ENCODE results near the gene PMVK. TPM values are rescaled to one million over a fixed set of nuclear protein-coding genes. Genes with fewer than 3 reads are reported as not detected.

Gene PMVK
- polyA plus RNA-seq, 10 donors, result 21.6 to 35.4 (median 26.8) TPM

DNA sequence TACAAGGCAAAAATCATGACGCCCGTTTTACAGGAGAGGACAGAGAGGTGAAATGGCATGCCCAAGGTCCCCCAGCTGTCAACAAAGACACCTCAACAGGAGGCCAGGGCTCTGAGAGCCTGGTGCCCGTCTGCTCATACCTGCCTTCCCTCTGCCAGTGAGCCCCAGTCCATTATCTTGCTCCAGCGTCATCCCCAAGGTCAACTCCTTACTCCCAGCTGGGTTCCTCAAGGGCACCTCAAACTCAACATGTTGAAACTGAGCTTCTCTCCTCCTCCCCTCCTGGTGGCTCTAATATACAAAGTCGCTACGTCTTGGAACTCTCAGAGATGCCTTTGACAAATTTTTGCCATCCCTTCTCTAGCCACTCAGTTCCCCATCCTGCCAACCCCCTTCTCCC is 16.1 kb upstream of the PMVK start:
- no peak for DNase-seq

DNA sequence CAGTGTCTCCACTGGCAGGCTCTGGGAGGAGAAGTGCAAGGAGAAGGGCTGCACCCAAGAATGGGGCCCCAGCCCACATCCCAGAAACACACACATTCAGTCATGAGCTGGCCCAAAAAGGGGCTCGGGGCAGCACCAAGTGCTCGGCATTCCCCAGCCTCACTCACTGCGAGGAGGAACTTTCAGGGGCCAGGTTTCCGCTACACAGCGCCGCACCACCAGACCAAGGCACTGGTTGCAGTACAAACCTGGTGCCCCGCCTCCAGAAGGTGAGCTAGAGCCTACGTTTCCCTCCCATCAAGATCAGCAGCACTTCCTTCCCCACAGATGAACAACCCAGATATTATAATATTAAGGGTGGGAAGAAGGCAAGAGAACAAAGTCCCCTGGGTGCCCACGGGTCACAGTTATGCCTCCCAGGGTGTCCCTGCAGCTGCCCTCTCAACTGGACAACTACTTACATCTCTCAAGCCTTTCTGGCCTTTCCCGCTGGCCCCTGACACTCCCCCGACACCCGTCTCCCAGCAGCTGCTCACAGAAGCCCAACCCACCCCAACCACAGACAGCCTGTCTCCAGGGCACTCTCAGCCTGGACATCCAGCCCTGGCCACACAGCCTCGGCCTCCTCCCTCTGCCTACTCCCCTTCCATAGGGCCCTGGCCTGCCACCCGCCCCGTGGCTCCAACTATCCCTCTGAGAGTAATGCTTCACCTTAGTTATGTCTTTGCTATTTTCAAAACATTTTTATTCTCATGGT is 15.6 kb upstream of the PMVK start:
- DNase-seq, result no peak

DNA sequence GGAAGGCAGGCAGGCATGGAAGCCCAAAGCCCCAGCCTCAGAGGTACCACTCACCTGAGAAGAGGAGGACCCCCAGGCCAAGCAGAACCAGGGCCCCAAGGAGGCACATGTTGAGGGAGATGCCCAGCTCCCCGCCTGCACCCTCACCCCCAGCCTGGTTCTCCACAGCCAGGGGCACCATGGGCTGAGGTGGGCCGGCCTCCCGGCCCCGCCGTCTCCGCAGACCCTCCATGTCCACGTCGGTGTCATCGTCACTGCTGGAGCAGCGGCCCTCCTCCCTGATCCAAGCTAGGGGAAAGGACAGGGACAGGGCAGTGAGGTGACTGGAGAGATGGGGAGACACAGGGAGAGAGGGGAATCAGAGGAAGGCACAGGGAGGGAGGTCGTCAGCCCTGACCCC is 11.6 kb upstream of the PMVK start:
- DNase-seq, result no peak

DNA sequence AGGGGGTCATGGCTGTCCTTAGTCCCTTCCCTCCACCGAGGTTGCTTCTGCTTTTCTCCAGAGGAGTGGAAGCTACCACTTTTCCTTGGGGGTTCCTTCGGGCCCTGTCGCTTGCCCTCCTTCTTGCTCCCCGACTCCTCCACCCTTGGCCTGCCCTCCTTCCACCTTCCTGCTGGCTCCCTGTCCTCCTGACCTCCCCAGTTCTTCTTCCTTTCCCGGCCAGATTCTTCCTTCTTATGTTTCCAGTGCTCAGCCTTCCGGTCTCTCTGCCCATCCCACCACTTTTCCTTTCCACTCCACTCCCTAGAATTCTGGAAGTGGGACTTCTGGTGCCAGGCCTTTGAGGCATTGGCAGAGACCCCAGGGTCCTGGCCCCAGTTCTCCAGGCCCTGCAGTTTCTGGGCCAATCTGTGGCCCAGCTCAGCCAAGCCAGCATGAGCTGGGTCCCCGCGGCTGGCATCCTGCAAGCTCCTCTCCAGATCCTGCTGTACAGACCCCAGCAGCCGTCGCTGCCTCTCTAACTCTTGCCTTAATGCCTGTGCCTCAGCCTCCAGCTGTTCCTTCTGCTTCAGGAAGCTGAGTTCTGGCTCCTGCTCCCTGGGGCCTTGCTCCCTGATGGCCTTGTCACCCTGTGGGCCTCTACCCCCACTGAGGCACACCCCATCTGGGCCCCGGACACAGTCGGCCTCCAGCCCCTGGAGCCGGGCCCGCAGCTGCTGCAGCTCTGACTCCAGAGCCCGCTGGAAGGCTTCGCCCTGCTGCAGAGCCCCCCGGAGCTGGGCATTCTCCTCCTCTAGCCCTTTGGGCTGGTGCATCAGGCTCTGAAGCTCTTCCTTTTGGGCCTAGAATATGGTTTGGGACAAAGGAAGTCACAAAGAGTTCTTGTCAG is 9.7 kb upstream of the PMVK start:
- no peak for DNase-seq

DNA sequence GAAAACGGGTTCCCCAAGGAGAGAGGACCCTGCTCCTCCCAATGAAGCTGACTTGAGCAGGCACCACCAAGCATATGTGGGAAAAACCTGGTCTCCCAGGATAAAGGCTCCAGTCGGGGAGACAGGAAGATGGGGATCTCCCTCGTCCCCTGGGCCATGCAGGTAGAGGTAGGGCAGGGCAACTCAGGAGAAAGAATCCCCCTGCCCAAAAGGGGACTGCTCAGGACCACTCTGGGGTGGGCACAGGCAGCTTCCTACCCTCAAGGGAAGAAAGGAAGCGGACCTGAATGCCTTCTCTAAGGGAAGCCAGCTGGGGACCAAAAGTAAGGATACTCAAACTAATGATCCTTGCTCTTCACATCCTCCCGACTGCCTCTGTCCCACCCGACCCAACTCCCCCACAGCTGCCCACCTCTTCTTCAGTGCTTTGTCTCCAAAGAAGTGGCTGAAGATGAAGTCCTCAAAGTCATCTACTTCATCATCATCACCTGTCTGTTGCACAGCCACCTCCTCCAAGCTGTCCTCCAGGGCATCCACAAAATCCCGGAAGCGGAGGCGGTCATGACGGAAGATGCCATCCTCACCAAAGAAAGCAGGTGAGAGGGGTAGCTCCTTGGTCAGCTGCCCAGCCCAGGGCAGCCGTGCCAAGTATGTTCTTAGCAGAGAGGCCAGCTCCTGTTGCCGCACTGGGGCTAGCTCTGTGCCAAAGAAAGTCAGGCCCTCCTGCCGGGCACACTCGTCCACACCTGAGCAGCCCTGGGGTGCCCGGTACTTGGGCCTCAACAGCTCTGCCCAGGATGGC is 8.8 kb upstream of the PMVK start:
- no peak for DNase-seq

DNA sequence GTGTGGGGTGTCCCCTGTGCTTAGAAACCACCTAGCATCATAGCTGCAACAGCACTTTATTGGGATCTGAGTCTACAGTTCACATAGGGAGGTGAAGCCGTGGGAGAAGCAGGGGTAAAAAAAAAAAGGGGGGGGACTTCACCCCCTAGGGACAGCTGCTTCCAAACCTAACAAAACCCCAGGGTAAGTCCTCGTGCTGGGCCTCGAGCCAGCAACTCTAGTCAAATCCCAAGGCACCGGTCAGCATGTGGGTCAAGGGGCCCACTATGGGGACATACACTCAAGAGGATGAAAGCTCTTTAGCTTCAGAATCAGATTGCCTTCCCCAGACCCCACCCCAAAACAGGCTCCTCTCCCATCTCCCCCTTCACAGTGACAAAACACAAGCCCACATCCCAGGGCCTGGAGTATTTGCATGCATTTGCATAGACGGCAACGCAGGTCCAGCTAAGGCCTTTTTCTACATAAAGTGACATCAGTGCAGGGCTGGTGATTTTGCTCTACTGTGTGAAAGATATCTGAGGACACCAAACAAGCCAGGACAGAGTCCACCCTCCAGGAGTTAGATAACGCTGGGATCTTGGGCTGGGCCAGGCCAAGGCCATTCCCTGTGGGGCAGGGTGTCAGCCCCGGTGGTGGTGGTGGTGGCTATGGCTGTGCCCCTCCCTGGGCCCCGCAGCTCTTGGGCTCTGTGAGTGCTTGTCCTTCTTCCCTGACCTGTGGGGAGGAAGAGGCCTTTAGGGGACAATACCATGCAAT is 8.1 kb upstream of the PMVK start:
- DNase-seq, result no peak

DNA sequence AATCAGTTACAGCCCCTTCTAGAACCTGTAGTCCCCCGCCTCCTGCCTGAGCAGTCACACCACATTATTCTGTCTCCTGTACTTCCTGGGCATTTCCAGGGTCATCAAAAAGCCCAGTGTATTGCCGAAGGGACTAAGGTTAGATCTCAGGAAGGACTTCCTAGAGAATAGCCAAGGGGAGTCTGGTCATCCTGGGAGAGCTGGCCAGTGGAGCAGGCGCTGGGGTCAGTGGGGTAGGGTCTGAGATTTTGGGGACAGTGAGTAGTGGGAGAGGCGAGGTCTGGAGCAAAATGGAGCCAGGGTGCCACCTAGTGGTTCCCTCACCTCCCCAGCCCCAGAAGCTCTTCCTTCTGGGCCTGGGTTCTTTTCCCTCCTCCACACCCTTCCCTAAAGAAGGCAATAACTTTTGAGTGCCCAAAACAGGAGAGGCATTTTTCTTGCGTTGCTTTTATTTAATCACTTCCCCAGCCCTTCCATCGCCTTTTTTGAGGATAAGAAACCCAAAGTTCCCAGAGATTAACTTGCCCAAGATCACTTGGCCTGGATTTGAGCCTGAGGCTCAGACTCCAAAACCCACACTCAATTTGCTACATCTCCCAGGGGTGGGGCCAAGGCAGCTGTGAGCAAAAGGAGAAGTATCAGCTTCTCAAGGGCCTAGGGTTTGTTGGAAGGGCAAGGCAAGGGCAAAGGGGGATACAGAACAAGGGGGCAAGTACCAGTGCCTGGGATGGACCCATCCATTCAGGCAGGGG is 7.3 kb upstream of the PMVK start:
- DNase-seq, result peak in 2 of 3 donors; percentile 42 to 65

DNA sequence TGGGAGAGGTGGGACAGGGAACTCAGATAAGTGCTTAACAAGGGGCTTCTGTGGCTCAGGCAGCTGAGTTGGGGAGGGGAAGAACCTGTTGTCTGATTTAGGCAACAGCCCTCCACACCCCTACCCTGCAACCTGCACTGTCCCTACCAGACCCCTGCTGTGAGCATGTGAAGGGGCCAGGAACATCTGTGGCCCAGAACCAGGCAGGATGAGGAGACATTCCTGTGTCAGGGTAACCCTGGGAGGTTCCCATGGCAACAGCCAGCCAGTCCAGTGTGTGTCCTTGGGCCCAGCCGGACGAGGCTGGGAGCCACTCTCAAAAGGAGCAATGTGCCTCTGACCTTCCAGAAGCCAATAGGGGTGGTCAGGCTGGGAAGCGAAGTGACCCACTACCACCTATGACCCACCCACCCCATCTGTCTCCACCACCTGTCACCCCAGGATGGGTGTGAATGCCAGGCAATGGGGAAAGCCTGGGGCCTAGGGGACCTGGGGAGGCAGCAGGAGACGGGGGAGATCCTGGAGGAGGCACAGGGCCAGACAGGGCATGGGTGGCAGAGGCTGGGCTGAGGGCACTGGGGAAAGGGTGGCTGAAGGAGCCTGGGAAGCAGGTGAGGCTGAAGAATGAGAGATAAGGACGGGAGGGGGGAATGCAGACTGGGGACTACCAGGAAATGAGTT is 5.0 kb upstream of the PMVK start:
- DNase-seq, result no peak

DNA sequence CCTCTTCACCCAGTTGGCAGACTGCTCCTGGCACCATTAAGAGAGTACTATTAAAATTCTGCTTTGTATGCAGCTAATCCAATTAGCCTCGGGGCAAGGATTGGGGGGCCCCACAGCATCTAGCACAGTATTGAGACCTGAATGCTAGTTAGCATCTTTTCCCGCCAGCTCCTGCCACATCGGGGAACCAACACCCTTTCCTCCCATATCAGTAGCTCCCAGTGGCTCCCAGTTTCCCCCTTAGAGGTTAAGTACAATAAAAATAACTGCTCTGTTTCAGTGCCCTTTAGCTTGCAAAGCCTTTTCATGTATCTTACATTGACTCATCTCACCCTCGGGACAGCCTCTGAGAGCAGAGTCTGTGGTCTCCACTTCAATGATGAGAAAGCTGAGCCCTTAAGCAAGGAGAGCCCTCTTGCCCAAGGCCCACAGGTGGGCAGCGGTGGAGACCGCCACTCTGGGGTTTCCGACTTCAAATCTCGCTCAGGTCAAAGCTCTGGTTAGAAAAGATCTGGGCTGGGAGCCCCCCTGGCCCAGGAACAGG is 4.2 kb upstream of the PMVK start:
- no peak for DNase-seq

DNA sequence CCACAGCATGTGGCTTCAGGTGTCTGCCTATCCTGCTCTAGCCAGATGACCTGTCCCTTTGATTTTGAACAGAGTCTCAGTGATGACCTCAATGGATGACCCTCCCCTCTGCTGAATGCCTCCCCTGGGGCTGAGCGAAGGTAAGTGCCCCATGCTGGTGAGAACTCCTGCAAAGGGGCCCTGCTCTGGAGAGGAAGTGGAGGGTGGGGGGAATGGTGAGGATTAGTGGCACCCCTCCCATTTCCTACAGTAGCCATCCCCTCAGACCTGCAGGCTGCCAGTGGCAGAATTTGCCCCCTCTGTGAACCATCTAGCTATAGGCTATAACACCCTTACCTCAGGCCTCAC is 3.7 kb upstream of the PMVK start:
- no peak for DNase-seq

DNA sequence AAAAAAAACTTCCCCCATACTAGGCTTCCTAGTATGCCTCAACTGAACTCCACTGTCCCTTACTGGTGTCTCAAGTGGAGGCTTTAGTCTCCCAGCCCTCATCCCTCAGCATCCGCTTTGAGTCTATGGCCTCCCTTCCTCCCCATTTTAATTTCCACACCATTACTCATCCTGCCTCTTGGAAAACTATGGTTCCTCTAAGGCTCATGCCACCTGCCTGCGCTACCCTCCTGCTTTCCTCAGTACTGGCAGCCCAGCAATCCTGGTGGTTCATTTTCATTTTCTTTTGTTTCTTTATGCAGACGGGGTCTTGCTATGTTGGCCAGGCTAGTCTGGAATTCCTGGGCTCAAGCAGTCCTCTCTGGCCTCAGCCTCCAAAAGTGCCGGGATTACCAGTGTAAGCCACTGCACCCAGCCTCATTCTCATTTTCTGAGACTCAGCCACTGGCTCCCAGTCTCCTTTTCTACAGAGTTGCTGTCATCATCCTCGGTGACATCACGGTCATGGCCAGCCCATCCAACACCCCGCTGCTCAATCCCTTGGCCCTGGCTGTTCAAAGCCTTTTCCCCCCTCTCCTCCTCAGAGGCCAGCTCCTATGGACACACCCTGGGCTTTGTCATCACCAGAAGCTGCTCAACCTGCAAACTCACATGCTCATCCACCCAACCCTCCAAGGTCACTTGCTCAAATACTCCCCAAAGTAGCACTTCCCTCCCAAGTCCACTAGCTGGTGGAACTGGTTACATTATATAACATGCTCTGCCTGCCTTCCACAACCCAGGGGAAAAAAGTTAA is 2.3 kb upstream of the PMVK start:
- DNase-seq, result no peak

DNA sequence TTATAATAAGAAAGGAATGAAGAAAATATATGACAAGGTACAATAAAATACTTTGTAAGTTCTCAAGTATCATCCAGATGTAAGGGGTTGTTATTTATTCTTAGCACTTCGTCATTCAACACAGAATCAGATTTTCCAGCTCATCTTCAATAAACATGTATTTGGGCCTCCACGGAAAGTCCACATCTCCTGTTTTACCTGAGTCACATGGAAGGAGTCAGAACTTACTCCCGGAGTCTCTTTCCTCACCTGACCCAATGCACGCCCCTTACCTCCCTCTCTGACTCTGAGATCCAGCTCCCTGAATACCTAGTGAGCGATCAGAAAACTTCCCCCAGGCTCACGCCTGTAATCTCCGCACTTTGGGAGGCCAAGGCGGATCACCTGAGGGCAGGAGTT is 1.5 kb upstream of the PMVK start:
- no peak for DNase-seq

DNA sequence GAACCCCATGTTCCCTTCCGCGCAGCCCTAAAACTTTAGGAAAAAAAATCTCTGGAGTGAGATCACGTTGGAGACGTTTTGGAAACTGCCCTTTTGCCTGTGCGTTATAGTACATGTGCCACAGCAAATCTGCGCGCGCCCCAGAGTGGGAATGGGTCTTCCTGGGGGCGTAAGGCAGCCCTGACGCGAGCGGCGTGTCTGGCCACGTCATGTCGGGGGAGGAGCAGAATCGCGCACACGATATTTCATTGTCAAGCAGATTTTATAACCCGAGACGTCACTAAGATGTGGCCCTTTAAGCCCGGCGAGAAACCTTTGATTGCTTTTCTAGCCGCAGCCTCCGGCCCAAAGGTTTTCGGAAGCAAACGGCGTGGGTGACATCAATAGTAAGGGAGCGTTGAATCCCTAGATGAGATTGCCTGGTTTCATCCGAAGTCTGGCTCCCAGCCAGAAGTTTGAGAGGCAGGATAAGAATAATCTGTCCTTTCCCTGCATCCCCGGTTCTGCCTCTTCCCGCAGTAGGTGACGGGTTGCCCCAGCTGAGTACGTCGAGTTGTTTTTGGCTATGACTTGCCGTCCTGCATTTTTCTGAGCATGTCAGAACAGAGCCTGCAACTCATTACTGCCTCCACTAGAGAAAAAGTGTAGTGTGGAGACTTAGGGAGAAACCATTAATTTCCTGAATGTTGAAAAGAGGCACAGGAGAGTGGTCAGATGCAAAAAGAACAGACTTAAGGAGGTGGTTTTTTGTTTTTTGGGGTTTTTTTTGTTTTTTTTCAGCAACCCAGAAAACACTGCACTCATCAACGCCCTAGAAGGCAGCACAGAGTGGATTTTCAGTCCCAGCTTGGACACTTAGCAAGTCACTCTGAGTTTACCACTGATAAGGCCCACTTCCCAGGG is 817 bp upstream of the PMVK start:
- DNase-seq, result peak; percentile 95 to 99 (median 97)

DNA sequence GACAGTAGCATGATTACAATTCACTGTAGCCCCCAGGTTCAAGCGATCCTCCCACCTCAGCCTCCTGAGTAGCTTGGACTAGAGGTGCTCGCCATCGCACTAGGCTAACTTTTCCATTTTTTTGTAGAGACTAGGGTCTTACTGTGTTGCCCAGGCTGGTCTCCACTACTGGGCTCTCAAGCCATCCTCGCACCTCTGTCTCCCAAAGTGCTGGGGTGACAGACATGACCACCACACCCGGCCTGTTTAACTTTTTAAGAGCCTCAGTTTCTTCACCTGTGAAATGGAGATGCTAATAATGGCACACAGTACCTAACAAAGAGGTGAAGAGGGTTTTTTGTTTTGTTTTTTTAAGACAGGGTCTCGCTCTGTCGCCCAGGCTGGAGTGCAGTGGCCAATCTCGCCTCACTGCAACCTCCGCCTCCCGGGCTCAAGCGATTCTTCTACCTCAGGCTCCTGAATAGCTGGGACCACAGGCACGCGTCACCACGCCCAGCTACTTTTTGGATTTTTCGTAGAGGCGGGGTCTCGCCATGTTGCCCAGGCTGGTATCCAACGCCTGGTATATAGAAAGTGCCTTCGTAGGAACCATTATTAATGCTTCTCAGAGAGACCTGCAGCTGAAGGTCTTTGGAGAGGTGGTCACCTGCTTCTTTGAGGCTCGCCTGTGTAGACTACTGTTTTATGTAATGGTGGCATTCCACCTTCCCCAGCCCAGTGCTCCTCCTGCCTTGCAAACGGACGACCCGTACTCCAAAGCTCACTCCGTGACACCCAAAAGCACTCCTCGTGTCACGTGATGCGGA is 567 bp downstream of the PMVK start:
- DNase-seq, result no peak

DNA sequence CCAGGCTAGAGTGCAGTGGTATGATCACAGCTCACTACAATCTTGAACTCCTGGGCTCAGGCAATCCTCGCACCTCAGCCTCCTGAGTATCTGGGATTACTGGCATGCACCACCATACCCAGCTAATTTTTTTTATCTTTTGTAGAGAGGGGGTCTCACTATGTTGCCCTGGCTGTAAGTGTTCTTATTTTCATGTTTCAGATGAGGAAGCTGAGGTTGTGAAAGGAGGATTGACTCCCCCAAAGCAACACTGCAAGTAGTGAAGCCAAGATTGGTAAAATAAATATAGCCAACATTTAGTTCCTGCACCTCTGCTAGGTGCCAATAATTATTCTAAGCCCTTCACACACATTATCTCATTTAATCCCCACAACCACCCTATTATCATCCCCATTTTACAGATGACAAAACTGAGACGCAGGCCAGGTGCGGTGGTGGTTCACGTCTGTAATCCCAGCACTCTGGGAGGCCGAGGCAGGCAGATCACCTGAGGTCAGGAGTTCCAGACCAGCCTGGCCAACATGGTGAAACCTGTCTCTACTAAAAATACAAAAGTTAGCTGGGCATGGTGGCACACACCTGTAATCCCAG is 2.1 kb downstream of the PMVK start:
- no peak for DNase-seq

DNA sequence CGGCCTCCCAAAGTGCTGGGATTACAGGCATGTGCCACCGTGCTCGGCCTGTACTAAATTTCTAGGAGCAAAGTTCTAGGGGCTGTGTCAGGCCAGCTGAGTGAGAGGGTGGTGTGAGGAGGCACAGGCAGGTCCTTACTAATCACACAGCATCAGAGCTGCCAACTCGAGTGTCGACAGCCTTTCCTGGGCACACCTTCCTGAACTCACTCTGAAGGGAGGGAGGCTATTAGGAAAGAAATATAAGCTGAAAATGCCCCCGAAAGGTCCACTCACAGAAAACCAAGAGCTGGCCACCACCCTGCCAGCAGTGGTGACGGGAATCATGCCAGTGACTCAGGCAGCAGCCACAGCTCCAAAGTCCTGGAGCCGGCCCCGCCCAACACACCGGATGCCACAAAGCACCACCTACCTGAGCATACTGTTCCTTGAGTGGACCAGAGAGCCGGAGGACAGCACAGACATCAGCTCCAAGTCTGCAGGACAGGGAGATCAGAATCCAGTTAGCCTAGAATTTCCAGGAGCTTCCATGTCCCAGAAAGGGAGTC is 4.5 kb downstream of the PMVK start:
- no peak for DNase-seq

All from muscle of back (tissue), 11 donors.